ENCODE measurements around the gene ASB15. TPM values are rescaled to one million over a fixed set of nuclear protein-coding genes. Genes with fewer than 3 reads are reported as not detected.

The ASB15 gene
- total and polyA plus RNA-seq, 2 donors from 2014 or later, result 1.8 TPM; not detected in 1

- DNase-seq (no peak), FAIRE-seq (no peak)
- intact Hi-C loops (cut with DNase I), result loop anchor here (10.0 kb wide), 1 partner anchor 184 kb away; no protein-coding TSS in a partner anchor
- no peak overlapping the region for H3K27ac ChIP-seq (ENCODE audit: low read depth in 2 of 2, low read length in 2 of 2)
- no peak overlapping the region for H3K9ac ChIP-seq (ENCODE audit: low read length in 3 of 3)
- no peaks in the 10 kb centered on the region for H3K9me3 ChIP-seq (ENCODE audit: control insufficient read depth in 2 of 3, insufficient read depth in 1 of 3, low read length in 3 of 3)
- H3K36me3 ChIP-seq (ENCODE audit: control insufficient read depth in 2 of 3, insufficient read depth in 3 of 3, low read length in 3 of 3), result peaks cover 0 to 2% (median 2%) of the 10 kb centered on the region in 3 donors
- no peak overlapping the region for H3K4me3 ChIP-seq (ENCODE audit: low read length in 3 of 3)
- TF ChIP-seq, protein P1, sequence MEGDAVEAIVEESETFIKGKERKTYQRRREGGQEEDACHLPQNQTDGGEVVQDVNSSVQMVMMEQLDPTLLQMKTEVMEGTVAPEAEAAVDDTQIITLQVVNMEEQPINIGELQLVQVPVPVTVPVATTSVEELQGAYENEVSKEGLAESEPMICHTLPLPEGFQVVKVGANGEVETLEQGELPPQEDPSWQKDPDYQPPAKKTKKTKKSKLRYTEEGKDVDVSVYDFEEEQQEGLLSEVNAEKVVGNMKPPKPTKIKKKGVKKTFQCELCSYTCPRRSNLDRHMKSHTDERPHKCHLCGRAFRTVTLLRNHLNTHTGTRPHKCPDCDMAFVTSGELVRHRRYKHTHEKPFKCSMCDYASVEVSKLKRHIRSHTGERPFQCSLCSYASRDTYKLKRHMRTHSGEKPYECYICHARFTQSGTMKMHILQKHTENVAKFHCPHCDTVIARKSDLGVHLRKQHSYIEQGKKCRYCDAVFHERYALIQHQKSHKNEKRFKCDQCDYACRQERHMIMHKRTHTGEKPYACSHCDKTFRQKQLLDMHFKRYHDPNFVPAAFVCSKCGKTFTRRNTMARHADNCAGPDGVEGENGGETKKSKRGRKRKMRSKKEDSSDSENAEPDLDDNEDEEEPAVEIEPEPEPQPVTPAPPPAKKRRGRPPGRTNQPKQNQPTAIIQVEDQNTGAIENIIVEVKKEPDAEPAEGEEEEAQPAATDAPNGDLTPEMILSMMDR (IDR thresholded peaks at IDR 0.05; ENCODE audit: borderline replicate concordance, extremely low read depth, insufficient read depth), result no peak
- no peaks in the 10 kb centered on the region for H3K27me3 ChIP-seq (ENCODE audit: control insufficient read depth, insufficient read depth, low read length)
- H3K4me1 ChIP-seq (ENCODE audit: control insufficient read depth in 2 of 3, insufficient read depth in 2 of 3, low read depth in 1 of 3, low read length in 3 of 3), result peaks cover 0 to 8% (median 2%) of the 10 kb centered on the region in 3 donors
Measured at GRCh38 chr7:123680580-123680979, 79.0 kb downstream of the ASB15 start.

DNA sequence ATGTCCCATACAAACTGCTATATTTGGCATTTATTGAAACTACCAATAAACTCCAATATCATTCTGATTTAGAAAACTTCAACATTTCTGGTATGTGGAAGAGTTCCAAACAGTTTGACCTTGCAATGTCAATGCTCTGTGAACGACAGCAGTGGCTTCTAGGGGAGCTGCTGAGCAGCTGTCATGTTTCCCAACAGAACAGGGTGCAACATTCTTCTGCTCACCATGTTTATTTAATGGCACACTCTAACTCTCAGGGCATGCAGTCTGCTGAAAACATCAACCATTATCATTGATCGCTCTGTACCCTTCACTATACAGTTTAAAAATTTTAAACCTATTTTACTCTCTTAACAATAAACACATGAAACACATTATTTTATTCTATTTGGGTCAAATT is 79.9 kb downstream of the ASB15 start:
- peaks cover 0 to 2% (median 2%) of the 10 kb centered on the region in 3 donors for H3K36me3 ChIP-seq (ENCODE audit: control insufficient read depth in 2 of 3, insufficient read depth in 3 of 3, low read length in 3 of 3)
- no peaks in the 10 kb centered on the region for H3K9me3 ChIP-seq (ENCODE audit: control insufficient read depth in 2 of 3, insufficient read depth in 1 of 3, low read length in 3 of 3)
- no peak for DNase-seq
- peaks cover 0 to 8% (median 2%) of the 10 kb centered on the region in 3 donors for H3K4me1 ChIP-seq (ENCODE audit: control insufficient read depth in 2 of 3, insufficient read depth in 2 of 3, low read depth in 1 of 3, low read length in 3 of 3)
- intact Hi-C loops (cut with DNase I), result loop anchor here (10.0 kb wide), 1 partner anchor 183 kb away; no protein-coding TSS in a partner anchor
- TF ChIP-seq, protein P1 (IDR thresholded peaks at IDR 0.05; ENCODE audit: borderline replicate concordance, extremely low read depth, insufficient read depth), result no peak
- FAIRE-seq, result no peak
- H3K9ac ChIP-seq (ENCODE audit: low read length in 3 of 3), result no peak overlapping the region
- no peaks in the 10 kb centered on the region for H3K27me3 ChIP-seq (ENCODE audit: control insufficient read depth, insufficient read depth, low read length)
- H3K4me3 ChIP-seq (ENCODE audit: low read length in 3 of 3), result no peak overlapping the region
- no peak overlapping the region for H3K27ac ChIP-seq (ENCODE audit: low read depth in 2 of 2, low read length in 2 of 2)

GRCh38 chr7:123682690-123683089 is 81.1 kb downstream of the ASB15 start:
- Histone ChIP-seq H3K9ac (ENCODE audit: low read length in 3 of 3) (no peak overlapping the region), H3K4me3 (ENCODE audit: low read length in 3 of 3) (no peak overlapping the region), H3K36me3 (ENCODE audit: control insufficient read depth in 2 of 3, insufficient read depth in 3 of 3, low read length in 3 of 3) (peaks cover 0 to 2% (median 2%) of the 10 kb centered on the region in 3 donors), H3K27me3 (ENCODE audit: control insufficient read depth, insufficient read depth, low read length) (no peaks in the 10 kb centered on the region), H3K9me3 (ENCODE audit: control insufficient read depth in 2 of 3, insufficient read depth in 1 of 3, low read length in 3 of 3) (no peaks in the 10 kb centered on the region), H3K4me1 (ENCODE audit: control insufficient read depth in 2 of 3, insufficient read depth in 2 of 3, low read depth in 1 of 3, low read length in 3 of 3) (peaks cover 0 to 8% (median 2%) of the 10 kb centered on the region in 3 donors), H3K27ac (ENCODE audit: low read depth in 2 of 2, low read length in 2 of 2) (no peak overlapping the region)
- intact Hi-C loops (cut with DNase I), result loop anchor here (10.0 kb wide), 1 partner anchor 182 kb away; no protein-coding TSS in a partner anchor
- peak; percentile 98 for FAIRE-seq
- TF ChIP-seq, protein P1 (IDR thresholded peaks at IDR 0.05; ENCODE audit: borderline replicate concordance, extremely low read depth, insufficient read depth), result peak; percentile 47
- peak in 3 of 5 donors; percentile 15 to 85 (median 80) for DNase-seq

Measured in kidney (tissue), 14 donors.